Effector CD4-positive, alpha-beta T cell (primary cell): ENCODE measurements around the gene COBLL1.
"Not testable (repeated sequence)": the region's sequence is repeated elsewhere in the genome, so short reads cannot be mapped to it uniquely, and the experiment has no call there.

Source experiments
- DNase-seq: peaks from one replicate; pipeline ENCODE4 v3.0.0-alpha.2; 2020

The COBLL1 gene

DNA sequence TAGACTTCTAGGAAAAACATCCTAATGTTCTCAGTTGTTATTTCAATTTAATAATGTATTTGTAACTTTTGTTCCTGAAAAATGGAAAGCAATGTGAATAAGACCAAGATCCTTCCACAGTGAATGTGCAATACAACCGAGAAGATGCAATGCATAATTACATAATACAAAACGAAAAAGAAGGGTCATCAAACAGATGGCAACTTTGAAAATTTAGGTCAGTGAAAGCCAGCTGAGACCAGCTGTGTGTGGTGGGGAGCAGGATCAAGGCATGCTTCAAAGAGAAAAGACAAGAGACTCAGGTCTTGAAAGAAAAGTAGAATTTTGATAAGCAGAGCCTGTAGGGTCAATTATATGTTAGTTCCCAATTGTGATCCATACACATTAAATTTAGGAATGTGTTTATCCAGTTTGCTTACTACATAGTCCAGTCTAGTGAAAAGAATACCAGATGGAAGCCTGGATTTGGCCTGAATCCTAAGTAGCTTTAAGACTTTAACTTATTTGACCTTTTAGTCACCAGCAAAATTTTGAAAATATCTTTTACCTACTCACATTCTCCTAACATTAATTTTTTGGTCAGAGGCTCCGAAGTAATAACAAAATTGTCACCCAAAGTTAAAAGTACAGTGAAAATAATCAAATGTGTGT is 93.7 kb downstream of the COBLL1 start:
- DNase-seq = no peak

DNA sequence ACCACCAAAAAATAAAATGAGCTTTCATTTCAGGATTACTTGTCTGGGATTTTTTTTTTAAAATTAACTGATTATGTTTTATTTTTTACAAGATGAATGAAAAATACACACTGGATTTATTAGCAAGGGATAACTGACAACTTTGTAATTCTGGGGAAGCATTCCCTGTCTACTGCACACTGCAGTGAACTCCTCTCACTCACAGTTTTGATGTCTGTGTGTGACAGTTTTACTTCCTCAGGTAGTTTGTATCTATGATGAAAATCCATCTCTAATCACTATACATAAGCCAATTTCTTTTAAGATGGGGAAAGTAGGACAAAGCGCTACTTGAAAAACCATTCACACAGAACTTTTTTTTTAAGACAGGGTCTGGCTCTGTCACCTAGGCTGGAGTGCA is 94.5 kb downstream of the COBLL1 start:
- no peak for DNase-seq

DNA sequence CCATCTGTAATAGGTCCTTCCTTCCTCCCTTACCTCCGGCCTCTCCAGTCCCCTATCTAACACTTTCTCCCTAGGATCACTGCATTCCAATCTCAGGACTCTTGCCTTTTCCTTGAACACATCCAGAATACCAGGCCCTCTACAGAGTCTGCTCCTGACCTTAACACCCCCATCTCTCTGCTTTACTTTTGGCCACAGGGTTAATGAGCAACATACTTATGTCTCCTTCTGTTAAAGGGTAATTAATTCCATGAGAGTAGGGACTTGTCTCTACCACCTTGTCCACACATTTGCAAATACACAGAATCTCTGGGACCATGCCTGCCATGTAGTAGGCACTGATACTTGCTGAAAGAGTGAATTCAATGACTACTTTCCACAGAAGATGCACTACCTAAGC is 94.9 kb downstream of the COBLL1 start:
- no peak for DNase-seq

DNA sequence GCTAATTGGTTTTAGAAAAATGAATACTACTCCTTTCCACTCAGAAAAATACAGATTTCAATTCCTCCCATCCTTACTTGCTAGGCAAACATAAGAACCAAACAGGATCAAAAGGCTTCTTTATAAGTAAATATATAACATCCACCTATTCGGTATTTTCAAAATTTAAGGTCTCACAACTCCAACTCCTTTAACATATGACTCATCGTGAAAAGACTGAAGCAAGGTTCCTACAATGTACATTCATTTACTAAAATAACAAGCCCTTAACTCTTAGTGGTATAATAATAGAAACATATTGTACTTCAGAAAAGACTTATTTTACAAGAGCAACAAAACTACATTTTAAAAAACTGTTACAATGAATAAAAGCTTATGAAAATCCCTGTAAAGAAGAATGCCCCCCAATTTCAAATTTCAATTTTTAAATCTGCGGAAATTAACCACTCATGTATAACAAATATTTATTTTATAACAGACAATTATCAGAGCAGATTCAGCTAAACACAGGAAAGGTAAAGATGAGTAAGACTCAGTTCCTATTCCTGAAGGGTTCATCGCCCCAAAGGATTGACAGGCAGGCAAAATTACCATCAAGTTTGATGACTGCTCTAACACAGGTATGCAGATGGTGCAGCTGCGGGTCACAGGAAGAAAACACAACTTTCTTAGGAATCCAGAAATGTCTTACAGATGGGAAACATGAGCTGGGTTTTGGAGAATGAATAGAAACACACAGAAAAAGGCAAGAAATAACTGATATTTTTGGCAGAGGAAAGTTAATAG is 96.4 kb downstream of the COBLL1 start:
- no peak for DNase-seq

DNA sequence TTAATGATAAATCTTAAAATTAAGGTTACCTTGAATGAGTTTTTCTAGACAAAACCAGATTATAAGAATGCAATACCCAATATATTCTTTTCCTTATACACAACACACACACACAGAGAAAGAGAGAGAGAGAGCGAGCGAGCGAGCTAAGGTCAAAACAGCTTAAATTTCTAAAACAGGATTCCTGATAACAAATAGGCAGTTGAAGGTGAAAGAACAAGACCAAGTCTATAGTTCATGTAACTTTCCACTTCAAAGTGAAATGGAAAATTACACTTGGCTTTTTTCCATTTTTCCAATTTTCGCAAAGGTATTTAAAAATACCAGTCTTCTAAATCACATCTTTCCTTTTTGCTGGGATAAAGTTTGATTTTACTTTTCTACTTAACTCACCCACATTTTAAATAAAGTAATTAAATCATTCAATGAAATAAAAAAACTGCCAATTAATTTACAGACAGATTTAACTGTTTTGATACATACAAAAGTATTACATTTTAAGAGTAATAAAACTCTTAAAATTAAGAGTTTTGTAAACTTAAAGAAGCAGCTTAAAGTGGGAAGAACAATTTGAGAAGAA is 98.8 kb downstream of the COBLL1 start:
- DNase-seq = no peak

DNA sequence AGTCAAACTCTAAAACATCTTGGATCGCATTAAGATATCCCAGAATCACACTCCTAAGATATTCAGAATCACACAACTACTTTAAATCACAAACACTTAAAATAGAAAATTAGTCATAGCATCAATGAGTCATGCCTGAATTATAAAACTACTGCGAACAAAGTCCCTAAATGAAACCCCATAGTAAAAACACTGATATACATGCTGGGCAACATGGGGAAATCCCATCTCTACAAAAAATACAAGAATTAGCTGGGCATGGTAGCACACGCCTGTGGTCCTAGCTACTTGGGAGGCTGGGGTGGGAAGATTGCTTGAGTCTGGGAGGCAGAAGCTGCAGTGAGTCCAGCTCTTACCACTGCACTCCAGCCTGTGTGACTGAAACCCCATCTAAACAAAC is 101.7 kb downstream of the COBLL1 start:
- DNase-seq = no peak

DNA sequence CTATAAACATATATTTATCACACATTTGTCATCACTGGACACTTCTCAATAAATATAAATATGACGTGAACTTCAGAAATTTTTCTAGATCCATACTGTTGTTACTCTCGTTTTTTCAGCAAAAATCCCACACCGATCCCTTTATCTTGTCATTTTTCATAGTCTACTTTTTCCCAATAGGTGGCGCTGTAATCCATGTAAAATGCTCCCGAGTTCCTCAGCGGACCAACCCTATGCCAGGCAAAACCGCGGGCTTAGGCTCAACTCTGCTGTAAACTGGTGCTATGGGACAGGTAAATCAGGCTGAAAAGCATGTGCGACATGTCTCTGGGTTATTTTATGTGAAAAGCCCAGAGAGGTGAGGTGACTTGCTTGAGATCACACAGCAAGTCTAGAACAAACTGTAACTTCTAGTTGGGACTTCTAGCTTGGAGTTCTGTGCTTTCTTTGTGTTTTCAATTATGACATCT is 104.0 kb downstream of the COBLL1 start:
- DNase-seq = no peak

DNA sequence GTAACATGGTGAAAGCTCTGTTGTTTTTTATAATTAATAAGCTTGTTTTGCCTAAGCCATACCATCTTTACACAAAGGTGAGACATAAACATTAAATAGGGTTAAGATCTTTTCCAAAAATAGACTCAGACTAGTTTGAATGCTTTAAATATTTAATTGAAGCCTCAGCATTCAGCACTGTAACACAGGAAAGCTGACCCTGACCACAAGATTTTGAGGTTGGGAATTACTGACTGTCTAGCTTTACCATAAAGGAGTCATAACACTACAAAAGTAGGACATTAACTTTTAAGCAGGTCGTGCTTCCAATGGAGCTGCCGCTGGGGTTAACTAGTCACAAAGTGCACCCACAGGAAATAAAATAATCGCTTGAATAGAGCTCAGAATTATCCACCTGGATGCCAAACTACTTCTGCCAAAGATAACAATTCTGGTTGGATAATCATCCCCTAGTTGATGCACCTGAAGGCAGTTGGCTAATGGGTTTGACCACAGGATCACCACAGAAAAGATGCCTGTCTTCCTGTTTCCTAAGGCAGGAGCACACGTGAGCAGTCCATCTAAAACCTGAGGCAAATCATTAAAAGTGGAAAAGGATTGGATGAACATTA is 106.2 kb downstream of the COBLL1 start:
- no peak for DNase-seq

DNA sequence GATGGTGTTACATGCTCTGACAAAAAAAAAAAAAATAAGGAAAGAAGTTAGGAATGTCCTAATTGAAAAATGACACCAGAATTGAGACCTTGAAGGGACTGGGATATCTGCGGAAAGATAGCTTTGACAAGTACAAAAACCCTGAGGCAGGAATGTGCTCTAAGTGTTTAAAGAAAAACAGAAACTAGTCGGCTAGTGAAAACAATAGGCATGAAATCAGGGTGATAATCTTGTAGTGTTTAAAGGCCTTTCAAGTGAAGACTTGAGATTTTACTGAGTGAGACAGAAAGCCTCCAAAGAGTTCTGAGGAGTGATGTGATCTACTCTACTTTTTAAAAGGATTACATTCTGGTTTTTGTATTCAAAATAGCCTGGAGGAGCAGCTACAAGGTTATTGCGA is 107.4 kb downstream of the COBLL1 start:
- DNase-seq = no peak

DNA sequence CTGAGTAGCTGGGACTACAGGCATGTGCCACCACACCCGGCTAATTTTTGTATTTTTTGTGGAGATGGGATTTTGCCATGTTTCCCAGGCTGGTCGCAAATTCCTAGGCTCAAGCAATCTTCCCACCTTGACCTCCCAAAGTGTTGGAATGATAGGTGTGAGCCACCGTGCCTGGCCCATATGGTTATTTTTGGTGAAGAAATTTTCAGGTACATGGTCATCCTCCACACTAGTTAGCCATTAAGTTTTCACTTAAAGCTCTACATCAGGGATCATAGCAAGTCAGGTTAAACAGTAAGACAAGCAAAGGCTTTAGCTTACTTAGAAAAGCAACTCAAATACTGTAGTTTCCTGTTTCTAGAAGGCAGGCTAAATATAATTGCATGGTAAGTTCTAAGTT is 116.1 kb downstream of the COBLL1 start:
- DNase-seq = no peak

DNA sequence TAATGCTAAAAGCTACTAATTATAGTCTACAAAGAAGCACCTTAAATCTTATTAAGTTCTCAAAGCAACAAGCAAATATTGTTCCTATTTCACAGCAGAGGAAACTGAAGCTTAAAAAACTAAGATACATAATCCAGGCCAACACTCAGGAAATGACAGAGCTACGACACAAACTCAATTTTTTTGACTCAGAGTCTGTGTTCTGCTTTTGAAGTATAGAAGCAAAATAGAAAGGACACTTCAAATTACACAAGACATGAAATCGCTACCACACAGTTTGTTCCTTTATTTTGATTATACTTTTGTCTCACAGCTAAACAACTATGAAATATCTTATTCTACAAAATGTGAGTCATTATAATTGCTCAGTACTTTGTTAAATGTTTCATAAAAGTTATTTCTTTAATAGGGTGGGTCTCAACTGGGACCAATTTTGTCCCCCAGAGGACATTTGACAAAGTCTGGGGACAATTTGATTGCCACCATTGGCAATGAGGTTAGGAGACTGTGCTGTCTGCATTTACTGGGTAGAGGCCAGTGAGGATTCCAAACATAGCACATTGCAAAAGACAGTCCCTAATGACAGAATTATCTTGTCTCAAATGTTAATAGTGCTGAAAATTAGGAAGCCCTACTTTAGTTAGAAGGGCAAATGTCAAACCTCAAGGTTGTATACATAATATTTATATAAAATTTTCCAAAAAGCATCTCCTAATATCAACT is 118.8 kb downstream of the COBLL1 start:
- DNase-seq = no peak

DNA sequence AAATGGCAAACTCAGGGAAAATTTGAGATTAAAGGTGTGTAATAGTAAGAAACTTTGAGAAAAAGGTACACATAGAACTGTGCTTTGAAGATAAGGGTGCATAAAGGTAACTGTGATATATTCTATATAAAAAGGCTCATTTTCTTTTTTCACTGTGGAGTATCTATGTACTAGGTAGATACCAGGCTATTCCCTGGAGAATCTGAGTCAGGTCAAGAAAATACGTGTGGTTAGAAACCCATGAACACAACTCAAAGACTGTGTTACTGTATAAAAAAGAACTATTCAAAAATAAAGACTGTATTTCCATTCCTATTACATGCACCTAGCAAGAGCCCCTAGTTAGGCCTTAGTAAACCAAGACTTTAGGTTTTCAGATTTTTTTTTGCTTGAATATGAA is 120.2 kb downstream of the COBLL1 start:
- no peak for DNase-seq

DNA sequence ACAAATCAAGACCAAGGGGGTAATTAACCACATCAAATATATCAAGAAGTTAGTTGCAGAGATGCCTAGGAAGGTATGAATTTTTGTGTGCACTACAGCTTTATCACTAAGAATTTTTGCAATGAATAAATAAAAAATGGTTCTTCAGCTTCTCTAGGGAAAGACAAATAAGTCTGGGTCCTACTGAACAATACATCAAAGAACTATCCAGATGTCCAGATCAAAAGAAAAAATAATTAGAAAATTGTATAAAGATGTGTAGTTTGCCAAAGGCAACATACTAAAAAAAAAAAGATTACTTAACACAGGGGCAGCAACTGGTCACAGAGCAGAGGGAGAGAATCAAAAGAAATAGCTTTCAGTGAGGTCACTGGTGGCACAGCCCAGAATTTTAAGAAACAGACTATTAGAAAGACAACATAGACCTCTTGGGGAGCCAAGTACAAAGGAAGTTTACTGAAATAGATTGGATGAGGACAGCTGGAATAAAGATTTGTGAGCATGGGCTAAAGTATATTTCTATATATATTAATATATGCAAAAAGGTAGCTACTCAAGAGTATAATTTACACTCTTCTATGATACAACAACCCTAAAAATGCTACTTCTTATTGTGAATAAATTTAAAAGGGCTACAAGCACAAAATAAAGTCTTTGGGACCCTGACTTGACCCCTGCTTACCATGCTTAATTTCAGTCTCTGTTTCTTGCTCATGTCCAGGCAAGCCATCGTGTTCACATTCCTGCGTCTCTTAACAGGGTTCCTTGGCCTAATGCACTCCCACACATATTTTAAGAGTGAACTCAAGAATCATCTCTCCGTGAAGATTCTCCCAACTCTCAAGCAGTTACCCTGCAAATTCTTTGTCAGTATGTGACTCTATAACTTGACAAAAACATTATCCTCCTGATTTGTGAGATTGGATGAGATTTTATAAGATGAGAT is 121.4 kb downstream of the COBLL1 start:
- DNase-seq = no peak

DNA sequence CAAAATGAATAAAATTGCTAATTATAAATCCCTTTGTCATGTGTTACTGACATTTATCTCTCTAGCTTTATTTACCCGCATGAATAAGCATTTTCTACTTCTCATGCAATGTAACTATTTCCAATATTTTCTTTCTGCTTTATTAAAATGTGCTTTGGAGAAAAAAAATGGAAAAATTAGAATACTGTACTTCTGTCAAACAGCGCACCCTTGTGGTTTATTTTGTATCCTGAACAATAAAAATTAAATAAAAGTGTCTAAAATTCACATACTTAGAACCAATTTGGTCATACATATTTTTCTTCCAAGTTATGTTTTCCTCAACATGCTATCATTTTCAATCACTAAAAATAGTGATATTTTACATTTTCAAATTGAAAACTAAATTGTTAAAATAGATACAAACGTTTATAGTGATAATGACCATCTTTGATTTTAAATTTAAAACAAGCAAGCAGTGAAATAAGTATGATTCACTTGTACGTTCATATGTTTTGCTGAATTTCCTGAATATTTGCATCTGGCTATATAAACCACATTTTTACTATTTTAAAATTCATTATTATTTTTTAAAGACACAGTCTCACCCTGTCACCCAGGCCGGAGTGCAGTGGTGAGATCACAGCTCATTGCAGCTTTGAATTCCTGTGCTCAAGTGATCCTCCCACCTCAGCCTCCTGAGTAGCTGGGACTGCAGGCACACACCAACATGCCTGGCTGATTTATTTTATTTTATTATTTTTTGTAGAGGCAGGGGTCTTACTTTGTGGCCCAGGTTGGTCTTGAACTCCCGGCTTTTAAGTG is 124.4 kb downstream of the COBLL1 start:
- DNase-seq = no peak

DNA sequence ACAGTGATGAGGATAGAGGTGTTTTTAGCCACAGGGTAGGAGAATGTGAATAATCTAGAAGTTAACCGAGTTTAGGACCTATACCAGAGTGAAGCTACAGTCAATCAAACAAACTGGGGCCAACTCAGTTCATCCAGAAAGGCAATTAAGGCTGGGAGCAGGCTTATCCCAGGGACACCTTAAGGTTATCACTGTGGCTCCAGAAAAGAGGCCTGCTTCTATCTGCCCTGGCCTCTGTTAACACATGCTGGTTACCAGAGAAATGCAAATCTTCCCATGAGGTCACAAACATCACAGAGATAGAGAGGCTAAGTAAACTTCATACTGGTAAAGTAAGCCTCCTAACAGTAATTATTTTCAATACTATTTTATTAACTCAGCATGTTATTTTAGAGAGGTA is 127.2 kb downstream of the COBLL1 start:
- no peak for DNase-seq

DNA sequence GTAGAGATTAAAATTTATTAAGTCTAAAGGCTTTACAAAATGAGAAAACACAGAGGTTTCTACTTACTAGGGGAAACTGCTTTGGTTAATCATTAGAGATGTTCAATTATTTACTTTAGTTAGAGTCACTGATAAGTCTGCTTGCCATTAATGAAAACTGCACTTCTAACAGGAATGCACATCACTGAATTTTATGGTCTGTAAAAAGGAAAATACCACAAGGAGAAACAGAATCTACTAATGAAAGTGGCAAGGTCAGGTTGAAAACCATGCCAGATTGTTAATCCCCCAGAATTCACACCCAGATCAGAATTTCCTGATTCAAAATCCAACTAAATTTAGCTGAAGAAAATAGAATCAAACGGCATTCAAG is 129.9 kb downstream of the COBLL1 start:
- DNase-seq = no peak

DNA sequence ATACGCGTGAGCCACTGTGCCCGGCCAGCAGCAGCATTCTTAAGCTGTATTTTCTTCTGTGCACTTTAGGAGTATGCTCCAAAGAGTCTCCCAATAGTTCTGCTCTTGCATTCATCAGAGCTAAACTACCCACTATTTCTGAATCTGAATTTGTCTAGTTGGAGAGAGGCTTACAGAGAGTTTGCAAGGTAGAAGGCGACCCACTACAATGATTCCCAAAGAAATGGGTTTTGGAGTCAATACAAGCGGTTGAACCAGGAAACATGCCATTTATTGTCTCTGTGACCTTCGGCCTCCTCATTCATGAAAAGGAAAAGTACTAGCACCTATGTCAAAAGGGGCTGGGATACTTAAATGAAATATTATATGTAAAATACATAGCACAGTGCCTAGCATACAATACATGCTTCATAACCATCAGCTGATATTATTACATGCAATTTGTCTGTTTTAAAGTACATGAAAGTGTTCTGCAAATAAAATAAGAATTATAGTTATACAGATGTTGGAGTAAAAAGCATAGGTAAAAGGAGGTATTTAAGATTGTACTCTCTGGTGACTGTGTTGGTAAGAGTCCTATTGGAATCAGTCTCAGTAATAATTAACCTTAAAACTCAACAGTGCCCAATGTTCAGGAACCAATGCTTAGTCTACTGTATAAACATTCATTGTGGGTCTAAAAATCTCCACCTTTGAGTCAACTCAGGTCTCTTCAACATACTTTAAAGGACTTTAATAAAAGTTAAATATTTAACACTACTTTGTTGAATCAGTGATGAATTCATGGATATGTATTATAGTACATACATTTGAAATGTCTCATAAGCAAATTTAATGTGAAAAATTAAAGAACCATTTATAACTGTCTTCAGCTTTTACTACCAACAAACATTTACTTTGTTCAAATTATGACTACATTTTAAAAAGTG is 130.5 kb downstream of the COBLL1 start:
- DNase-seq = no peak

DNA sequence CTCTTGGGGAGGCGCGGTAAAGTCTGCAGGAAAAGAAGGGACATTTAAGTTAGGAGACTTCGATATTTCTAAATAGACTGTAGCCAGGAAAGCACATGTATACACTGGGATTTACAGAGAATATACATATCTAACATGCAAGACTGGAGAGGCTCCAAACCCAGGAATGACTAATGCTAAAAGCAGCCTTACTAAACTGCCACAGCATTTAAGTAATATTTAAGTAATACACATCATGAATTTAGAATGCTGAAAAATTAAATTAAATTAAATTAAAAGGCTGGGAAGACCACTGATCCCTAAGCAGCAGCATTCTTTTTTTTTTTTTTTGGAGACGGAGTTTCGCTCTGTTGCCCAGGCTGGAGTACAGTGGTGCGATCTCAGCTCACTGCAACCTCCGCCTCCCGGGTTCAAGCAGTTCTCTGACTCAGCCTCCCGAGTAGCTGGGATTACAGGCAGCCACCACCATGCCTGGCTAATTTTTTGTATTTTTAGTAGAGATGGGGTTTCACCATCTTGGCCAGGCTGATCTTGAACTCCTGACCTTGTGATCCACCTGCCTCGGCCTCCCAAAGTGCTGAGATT is 131.3 kb downstream of the COBLL1 start:
- not testable (repeated sequence) for DNase-seq

DNA sequence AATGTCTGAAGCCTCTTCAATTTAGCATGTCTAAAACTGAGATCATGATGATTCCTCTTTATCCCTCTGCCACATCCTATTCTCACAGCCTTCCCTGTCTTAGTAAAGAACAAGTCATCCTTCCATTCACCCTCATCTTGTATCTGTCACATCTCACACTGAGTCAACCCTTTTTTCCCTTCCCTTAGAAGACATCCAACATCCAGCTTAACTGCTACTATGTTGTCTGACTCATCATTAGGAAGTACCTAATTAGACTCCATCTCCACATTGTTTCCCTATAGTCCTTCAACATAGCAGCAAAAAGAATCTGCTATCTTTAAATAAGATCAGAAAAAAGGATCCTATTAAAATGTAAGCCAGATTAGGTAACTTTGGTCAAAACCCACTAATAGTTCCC is 135.1 kb downstream of the COBLL1 start:
- DNase-seq = no peak
